ENCODE measurements around the gene PFDN6.
"Not testable (repeated sequence)": the region's sequence is repeated elsewhere in the genome, so short reads cannot be mapped to it uniquely, and the experiment has no call there.

The PFDN6 gene

GRCh38 chr6:33288921-33289783 lies at the start of gene PFDN6, which contains the start of gene WDR46:
TSS of gene PFDN6 (plus strand) at chr6:33289601. CDS start at chr6:33289857, 256 bp downstream.
TSS of gene WDR46 (minus strand) at chr6:33289239. CDS start at chr6:33289170, 69 bp downstream.
- peak within 1 kb of the TSS in 20 of 21 experiments; percentile 47 to 91 (median 81) for H3K27ac ChIP-seq

GRCh38 chr6:33241968-33242367 lies 47.4 kb upstream of the PFDN6 start:
- Histone ChIP-seq H3K27ac (no peak overlapping the region), H3K4me3 (no peak overlapping the region)

More at GRCh38 chr6:33288921-33289783, at the start of gene PFDN6, which contains the start of gene WDR46:
- peak within 1 kb of the TSS; percentile 64 to 93 (median 78) for H3K4me3 ChIP-seq

- Histone ChIP-seq H3K4me3 (no peak overlapping the region), H3K27ac (no peak overlapping the region)
These were observed 45.9 kb upstream of the PFDN6 start for GRCh38 chr6:33243476-33243875.

- H3K4me3 ChIP-seq = peak overlapping the region; percentile 34 to 59 (median 48)
These were observed 41.3 kb upstream of the PFDN6 start for GRCh38 chr6:33247977-33248642.

GRCh38 chr6:33248643-33248931 lies 40.8 kb upstream of the PFDN6 start:
- H3K4me3 ChIP-seq = peak overlapping the region; percentile 34 to 59 (median 48)
- peak overlapping the region; percentile 75 to 99 (median 90) for H3K27ac ChIP-seq

More at GRCh38 chr6:33247977-33248642, 41.3 kb upstream of the PFDN6 start:
- H3K27ac ChIP-seq = peak overlapping the region in 20 of 21 experiments; percentile 75 to 99 (median 90)

GRCh38 chr6:33248932-33249731 lies 40.3 kb upstream of the PFDN6 start:
- H3K27ac ChIP-seq = peak overlapping the region; percentile 76 to 99 (median 92)
- peak overlapping the region; percentile 36 to 59 (median 48) for H3K4me3 ChIP-seq

GRCh38 chr6:33249732-33250630 lies 39.4 kb upstream of the PFDN6 start:
- peak overlapping the region; percentile 76 to 99 (median 92) for H3K27ac ChIP-seq
- peak overlapping the region; percentile 36 to 59 (median 48) for H3K4me3 ChIP-seq

- H3K4me3 ChIP-seq = no peak overlapping the region
- peak overlapping the region in 16 of 21 experiments; percentile 49 to 99 (median 93) for H3K27ac ChIP-seq
These were observed 38.7 kb upstream of the PFDN6 start for GRCh38 chr6:33250731-33251130.

GRCh38 chr6:33251395-33252012 lies 37.9 kb upstream of the PFDN6 start:
- Histone ChIP-seq H3K4me3 (no peak overlapping the region), H3K27ac (no peak overlapping the region)

- Histone ChIP-seq H3K27ac (no peak overlapping the region), H3K4me3 (no peak overlapping the region)
These were observed 36.6 kb upstream of the PFDN6 start for GRCh38 chr6:33252759-33253158.

GRCh38 chr6:33254591-33254990 lies 34.8 kb upstream of the PFDN6 start:
- H3K27ac ChIP-seq = no peak overlapping the region
- H3K4me3 ChIP-seq = no peak overlapping the region

- H3K4me3 ChIP-seq = no peak overlapping the region
- H3K27ac ChIP-seq = no peak overlapping the region
These were observed 30.4 kb upstream of the PFDN6 start for GRCh38 chr6:33259032-33259431.

- not testable (repeated sequence) for H3K27ac ChIP-seq, H3K4me3 ChIP-seq
These were observed 26.9 kb upstream of the PFDN6 start for GRCh38 chr6:33262490-33262889.

GRCh38 chr6:33264015-33264414 lies 25.4 kb upstream of the PFDN6 start:
- no peak overlapping the region for H3K4me3 ChIP-seq
- no peak overlapping the region for H3K27ac ChIP-seq

GRCh38 chr6:33271117-33271467 lies 18.3 kb upstream of the PFDN6 start:
- peak overlapping the region; percentile 90 to 99 (median 96) for H3K27ac ChIP-seq

GRCh38 chr6:33271468-33272274 lies 17.7 kb upstream of the PFDN6 start, which contains the start of the genes RPS18 and VPS52:
TSS of gene RPS18 (plus strand) at chr6:33272075. CDS start at chr6:33272120, 45 bp downstream.
TSS of gene VPS52 (minus strand) at chr6:33271876. CDS start at chr6:33271675, 201 bp downstream.
- Histone ChIP-seq H3K27ac (peak within 1 kb of the TSS; percentile 90 to 99 (median 96)), H3K4me3 (peak within 1 kb of the TSS; percentile 51 to 88 (median 79))

More at GRCh38 chr6:33271117-33271467, 18.3 kb upstream of the PFDN6 start:
- peak overlapping the region; percentile 51 to 88 (median 79) for H3K4me3 ChIP-seq

Measured in skin epidermis (tissue), 12 donors.